Neural progenitor cell (in vitro differentiated cells): ENCODE results near the gene GUCA2A.

ENCODE experiments used
- CTCF ChIP-seq: fragments of 200-600 bp; sonication (generic); IDR thresholded peaks from 2 replicates; pipeline ENCODE4 v1.5.1; 2017; ENCODE audit warnings: antibody characterized with exemption, mild to moderate bottlenecking
- EZH2 ChIP-seq: fragments of 200-600 bp; sonication (generic); IDR thresholded peaks from 2 replicates; pipeline ENCODE4 v1.6.1; 2017; ENCODE audit warnings: antibody characterized with exemption, mild to moderate bottlenecking, moderate library complexity

GRCh38 chr1:42141978-42142377, 22.6 kb downstream of the GUCA2A start:
- no peak for TF ChIP-seq CTCF
- no peak for TF ChIP-seq EZH2
